ENCODE measurements around the gene B3GAT1. TPM values are rescaled to one million over a fixed set of nuclear protein-coding genes. Genes with fewer than 3 reads are reported as not detected.

Gene B3GAT1
- total RNA-seq, 1 donor from 2014 or later = 1.9 TPM

DNA sequence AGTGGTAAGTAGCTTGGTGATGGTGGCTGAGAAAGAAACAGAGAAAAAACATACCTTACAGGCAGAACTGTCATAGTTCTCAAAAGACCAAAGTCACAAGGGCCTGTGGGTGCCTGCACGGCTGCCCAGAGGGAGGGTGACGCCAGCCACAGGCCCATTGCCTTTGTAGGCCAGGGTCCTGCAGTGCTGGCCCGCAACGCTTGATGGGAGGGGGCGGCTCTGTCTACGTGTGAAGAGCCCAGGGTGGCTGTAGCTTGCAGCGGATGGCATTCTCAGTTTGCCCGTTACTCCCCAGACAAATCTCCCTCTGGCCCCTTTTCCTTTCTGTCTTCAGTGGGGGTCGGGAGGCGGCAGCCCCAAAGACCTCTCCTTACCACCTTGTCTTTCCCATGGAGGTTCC, 24.7 kb upstream of the B3GAT1 start:
- no peaks in the 10 kb centered on the region for H3K27me3 ChIP-seq (ENCODE audit: insufficient read depth, low read length)
- Mint-ChIP-seq H3K27me3 (ENCODE audit: low read depth, unreplicated experiment) (peaks cover 28% of the 10 kb centered on the region), H3K27ac (ENCODE audit: unreplicated experiment) (no peak overlapping the region), H3K9me3 (ENCODE audit: unreplicated experiment) (no peaks in the 10 kb centered on the region), H3K36me3 (ENCODE audit: low read depth, unreplicated experiment) (no peaks in the 10 kb centered on the region), H3K4me1 (ENCODE audit: low read depth, unreplicated experiment) (peaks cover 3% of the 10 kb centered on the region), H3K4me3 (ENCODE audit: unreplicated experiment) (no peak overlapping the region)
- H2AFZ ChIP-seq (ENCODE audit: low read depth, low read length) = no peak overlapping the region
- H3K79me2 ChIP-seq (ENCODE audit: insufficient read depth, low read length) = no peaks in the 10 kb centered on the region
- no peak for TF ChIP-seq EZH2 (IDR thresholded peaks at IDR 0.05; ENCODE audit: insufficient read depth, low read length)
- TF ChIP-seq, protein P1, sequence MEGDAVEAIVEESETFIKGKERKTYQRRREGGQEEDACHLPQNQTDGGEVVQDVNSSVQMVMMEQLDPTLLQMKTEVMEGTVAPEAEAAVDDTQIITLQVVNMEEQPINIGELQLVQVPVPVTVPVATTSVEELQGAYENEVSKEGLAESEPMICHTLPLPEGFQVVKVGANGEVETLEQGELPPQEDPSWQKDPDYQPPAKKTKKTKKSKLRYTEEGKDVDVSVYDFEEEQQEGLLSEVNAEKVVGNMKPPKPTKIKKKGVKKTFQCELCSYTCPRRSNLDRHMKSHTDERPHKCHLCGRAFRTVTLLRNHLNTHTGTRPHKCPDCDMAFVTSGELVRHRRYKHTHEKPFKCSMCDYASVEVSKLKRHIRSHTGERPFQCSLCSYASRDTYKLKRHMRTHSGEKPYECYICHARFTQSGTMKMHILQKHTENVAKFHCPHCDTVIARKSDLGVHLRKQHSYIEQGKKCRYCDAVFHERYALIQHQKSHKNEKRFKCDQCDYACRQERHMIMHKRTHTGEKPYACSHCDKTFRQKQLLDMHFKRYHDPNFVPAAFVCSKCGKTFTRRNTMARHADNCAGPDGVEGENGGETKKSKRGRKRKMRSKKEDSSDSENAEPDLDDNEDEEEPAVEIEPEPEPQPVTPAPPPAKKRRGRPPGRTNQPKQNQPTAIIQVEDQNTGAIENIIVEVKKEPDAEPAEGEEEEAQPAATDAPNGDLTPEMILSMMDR (IDR thresholded peaks at IDR 0.05; ENCODE audit: insufficient read depth, low read depth, low read length) = no peak
- no peaks in the 10 kb centered on the region for H3K36me3 ChIP-seq (ENCODE audit: insufficient read depth, low read length)
- H3K9ac ChIP-seq (ENCODE audit: low read length) = no peak overlapping the region
- no peaks in the 10 kb centered on the region for H3K4me1 ChIP-seq (ENCODE audit: insufficient read depth, low read length)
- FAIRE-seq (no peak), DNase-seq (ENCODE audit: low read depth) (no peak)
- H3K9me3 ChIP-seq (ENCODE audit: insufficient read depth, low read depth, low read length) = peaks cover 10% of the 10 kb centered on the region
- no peaks in the 10 kb centered on the region for H4K20me1 ChIP-seq (ENCODE audit: insufficient read depth, low read length)
- no peak overlapping the region for H3K4me3 ChIP-seq (ENCODE audit: insufficient read depth, low read depth, low read length)
- no peak overlapping the region for H3K27ac ChIP-seq (ENCODE audit: low read depth, low read length)
- H3K4me2 ChIP-seq (ENCODE audit: low read length) = no peak overlapping the region

DNA sequence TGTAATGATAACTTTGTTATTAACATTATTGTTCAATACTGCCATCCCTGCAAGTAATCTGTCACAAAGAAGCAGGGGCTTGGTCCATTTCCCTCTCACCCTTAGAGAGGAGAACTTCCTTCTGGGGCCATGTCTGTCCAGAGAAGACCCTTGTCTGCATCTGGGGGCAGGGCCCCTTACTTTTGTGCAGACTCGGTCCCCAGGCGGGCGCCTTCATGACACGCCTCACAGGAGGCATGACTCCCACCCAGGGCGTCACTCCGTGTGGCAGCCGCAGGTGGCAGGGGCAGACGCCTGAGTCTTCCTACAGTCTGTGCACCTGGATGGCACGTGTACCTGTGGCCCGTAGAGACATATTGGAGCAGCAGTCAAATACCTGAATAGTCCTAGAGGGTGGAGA, 21.8 kb upstream of the B3GAT1 start:
- H3K27me3 ChIP-seq (ENCODE audit: insufficient read depth, low read length) = no peaks in the 10 kb centered on the region
- FAIRE-seq = no peak
- DNase-seq (ENCODE audit: low read depth) = no peak
- Mint-ChIP-seq H3K36me3 (ENCODE audit: low read depth, unreplicated experiment) (no peaks in the 10 kb centered on the region), H3K4me1 (ENCODE audit: low read depth, unreplicated experiment) (peaks cover 1% of the 10 kb centered on the region), H3K27me3 (ENCODE audit: low read depth, unreplicated experiment) (peaks cover 21% of the 10 kb centered on the region), H3K27ac (ENCODE audit: unreplicated experiment) (no peak overlapping the region), H3K9me3 (ENCODE audit: unreplicated experiment) (peaks cover 3% of the 10 kb centered on the region), H3K4me3 (ENCODE audit: unreplicated experiment) (no peak overlapping the region)
- H3K9me3 ChIP-seq (ENCODE audit: insufficient read depth, low read depth, low read length) = peaks cover 3% of the 10 kb centered on the region
- H3K4me3 ChIP-seq (ENCODE audit: insufficient read depth, low read depth, low read length) = no peak overlapping the region
- no peak for TF ChIP-seq EZH2 (IDR thresholded peaks at IDR 0.05; ENCODE audit: insufficient read depth, low read length)
- TF ChIP-seq, protein P1 (IDR thresholded peaks at IDR 0.05; ENCODE audit: insufficient read depth, low read depth, low read length) = no peak
- H3K36me3 ChIP-seq (ENCODE audit: insufficient read depth, low read length) = no peaks in the 10 kb centered on the region
- no peaks in the 10 kb centered on the region for H4K20me1 ChIP-seq (ENCODE audit: insufficient read depth, low read length)
- H3K27ac ChIP-seq (ENCODE audit: low read depth, low read length) = no peak overlapping the region
- H3K79me2 ChIP-seq (ENCODE audit: insufficient read depth, low read length) = no peaks in the 10 kb centered on the region
- H2AFZ ChIP-seq (ENCODE audit: low read depth, low read length) = no peak overlapping the region
- no peak overlapping the region for H3K4me2 ChIP-seq (ENCODE audit: low read length)
- no peaks in the 10 kb centered on the region for H3K4me1 ChIP-seq (ENCODE audit: insufficient read depth, low read length)
- H3K9ac ChIP-seq (ENCODE audit: low read length) = no peak overlapping the region

GRCh38 chr11:134433251-134433650, 21.2 kb upstream of the B3GAT1 start:
- Histone ChIP-seq H3K27me3 (ENCODE audit: insufficient read depth, low read length) (no peaks in the 10 kb centered on the region), H4K20me1 (ENCODE audit: insufficient read depth, low read length) (no peaks in the 10 kb centered on the region), H3K4me2 (ENCODE audit: low read length) (no peak overlapping the region), H3K9me3 (ENCODE audit: insufficient read depth, low read depth, low read length) (no peaks in the 10 kb centered on the region), H3K36me3 (ENCODE audit: insufficient read depth, low read length) (no peaks in the 10 kb centered on the region), H3K79me2 (ENCODE audit: insufficient read depth, low read length) (no peaks in the 10 kb centered on the region), H3K4me1 (ENCODE audit: insufficient read depth, low read length) (no peaks in the 10 kb centered on the region), H3K9ac (ENCODE audit: low read length) (no peak overlapping the region), H3K4me3 (ENCODE audit: insufficient read depth, low read depth, low read length) (no peak overlapping the region), H3K27ac (ENCODE audit: low read depth, low read length) (no peak overlapping the region), H2AFZ (ENCODE audit: low read depth, low read length) (no peak overlapping the region)
- H3K27ac Mint-ChIP-seq (ENCODE audit: unreplicated experiment) = peak overlapping the region; percentile 28
- peaks cover 21% of the 10 kb centered on the region for H3K27me3 Mint-ChIP-seq (ENCODE audit: low read depth, unreplicated experiment)
- DNase-seq (ENCODE audit: low read depth) = no peak
- TF ChIP-seq EZH2 (IDR thresholded peaks at IDR 0.05; ENCODE audit: insufficient read depth, low read length) = no peak
- FAIRE-seq = no peak
- peaks cover 1% of the 10 kb centered on the region for H3K4me1 Mint-ChIP-seq (ENCODE audit: low read depth, unreplicated experiment)
- no peak overlapping the region for H3K4me3 Mint-ChIP-seq (ENCODE audit: unreplicated experiment)
- no peaks in the 10 kb centered on the region for H3K36me3 Mint-ChIP-seq (ENCODE audit: low read depth, unreplicated experiment)
- H3K9me3 Mint-ChIP-seq (ENCODE audit: unreplicated experiment) = peaks cover 3% of the 10 kb centered on the region
